Parathyroid adenoma (tissue), 2 donors: Measurements from ENCODE around the gene PLCG2.

ENCODE experiments used
- H2AFZ ChIP-seq: fragments of 300-600 bp; sonication (generic); one replicate; pipeline ENCODE4 v1.7.0; 2017; ENCODE audit warnings: antibody characterized with exemption, mild to moderate bottlenecking
- H3K27ac ChIP-seq: fragments of 300-600 bp; sonication (generic); one replicate; pipeline ENCODE4 v1.7.0; 2017
- H3K27me3 ChIP-seq: fragments of 300-600 bp; sonication (generic); one replicate; pipeline ENCODE4 v1.7.0; 2017; ENCODE audit warnings: low read length; ENCODE audit not compliant: control insufficient read depth, insufficient read depth
- H3K36me3 ChIP-seq: fragments of 300-600 bp; sonication (generic); one replicate; pipeline ENCODE4 v1.7.0; 2017; ENCODE audit warnings: low read length; ENCODE audit not compliant: control insufficient read depth, insufficient read depth
- H3K4me1 ChIP-seq: fragments of 300-600 bp; sonication (generic); one replicate; pipeline ENCODE4 v1.7.0; 2017; ENCODE audit warnings: control low read depth
- H3K4me2 ChIP-seq: fragments of 300-600 bp; sonication (generic); one replicate; pipeline ENCODE4 v1.7.0; 2017; ENCODE audit warnings: low read length
- H3K4me3 ChIP-seq: fragments of 300-600 bp; sonication (generic); one replicate; pipeline ENCODE4 v1.7.0; 2017; ENCODE audit warnings: low read depth, low read length
- H3K79me2 ChIP-seq: fragments of 300-600 bp; sonication (generic); one replicate; pipeline ENCODE4 v1.7.0; 2017; ENCODE audit warnings: control low read depth
- H3K9ac ChIP-seq: fragments of 300-600 bp; sonication (generic); one replicate; pipeline ENCODE4 v1.7.0; 2017; ENCODE audit warnings: mild to moderate bottlenecking
- H3K9me3 ChIP-seq: fragments of 300-600 bp; sonication (generic); one replicate; pipeline ENCODE4 v1.7.0; 2017; ENCODE audit warnings: low read length; ENCODE audit not compliant: control insufficient read depth
- CTCF ChIP-seq: fragments of 300-600 bp; sonication (generic); IDR thresholded peaks from one replicate; pipeline ENCODE4 v1.7.0; 2017; ENCODE audit warnings: antibody characterized with exemption, mild to moderate bottlenecking
- donor health status: primary hyperparathyroidism.

The PLCG2 gene

GRCh38 chr16:81833751-81834150 is 54.7 kb downstream of the PLCG2 start:
- Histone ChIP-seq H3K79me2 (no peaks in the 10 kb centered on the region), H2AFZ (no peak overlapping the region), H3K4me2 (no peak overlapping the region), H3K27ac (no peak overlapping the region), H3K36me3 (no peaks in the 10 kb centered on the region), H3K9me3 (no peaks in the 10 kb centered on the region), H3K4me1 (no peaks in the 10 kb centered on the region), H3K4me3 (no peak overlapping the region), H3K27me3 (no peaks in the 10 kb centered on the region), H3K9ac (no peak overlapping the region)
- no peak for TF ChIP-seq CTCF

- no peak overlapping the region for H3K4me3 ChIP-seq
- H3K36me3 ChIP-seq, result no peaks in the 10 kb centered on the region
- no peak for TF ChIP-seq CTCF
- H2AFZ ChIP-seq, result no peak overlapping the region
- no peak overlapping the region for H3K27ac ChIP-seq
- no peaks in the 10 kb centered on the region for H3K4me1 ChIP-seq
- H3K4me2 ChIP-seq, result no peak overlapping the region
- H3K79me2 ChIP-seq, result no peaks in the 10 kb centered on the region
- no peaks in the 10 kb centered on the region for H3K9me3 ChIP-seq
- H3K27me3 ChIP-seq, result no peaks in the 10 kb centered on the region
- no peak overlapping the region for H3K9ac ChIP-seq
Measured at GRCh38 chr16:81834868-81835267, 55.8 kb downstream of the PLCG2 start.

DNA sequence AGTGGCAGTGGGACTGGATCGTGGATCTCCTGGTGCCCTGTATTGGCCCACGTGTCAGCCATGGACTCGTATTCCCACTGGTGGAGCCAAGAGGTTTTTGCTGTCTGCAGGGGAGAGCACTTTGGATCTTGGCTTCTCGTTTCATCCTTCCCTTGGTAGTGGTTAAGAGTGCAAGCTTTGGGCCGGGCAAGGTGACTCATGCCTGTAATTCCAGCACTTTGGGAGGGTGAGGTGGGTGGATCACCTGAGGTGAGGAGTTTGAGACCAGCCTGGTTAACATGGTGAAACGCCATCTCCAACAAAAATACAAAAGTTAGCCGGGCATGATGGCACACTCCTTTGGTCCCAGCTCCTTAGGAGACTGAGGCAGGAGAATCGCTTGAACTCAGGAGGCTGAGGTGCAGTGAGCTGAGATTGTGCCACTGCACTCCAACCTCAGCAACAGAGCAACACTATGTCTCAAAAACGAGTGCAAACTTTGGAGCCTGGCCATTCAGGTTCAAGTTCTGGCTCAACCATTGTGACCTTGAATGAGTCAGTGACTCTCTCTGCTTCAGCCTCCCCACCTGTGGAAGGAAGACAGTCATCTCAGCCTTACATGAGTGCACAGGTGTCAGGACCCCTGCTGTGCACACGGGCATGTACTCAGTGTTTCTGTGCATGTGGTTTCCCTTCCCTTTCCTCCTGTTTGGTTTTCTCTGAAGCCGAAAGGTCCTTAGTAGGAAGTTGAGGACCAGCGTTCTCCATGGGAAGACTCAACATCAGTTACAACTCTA is 57.4 kb downstream of the PLCG2 start:
- Histone ChIP-seq H3K27me3 (no peaks in the 10 kb centered on the region), H3K9me3 (no peaks in the 10 kb centered on the region), H3K4me3 (no peak overlapping the region), H3K4me2 (no peak overlapping the region), H3K4me1 (no peaks in the 10 kb centered on the region), H2AFZ (no peak overlapping the region), H3K79me2 (no peaks in the 10 kb centered on the region), H3K36me3 (no peaks in the 10 kb centered on the region), H3K9ac (no peak overlapping the region), H3K27ac (no peak overlapping the region)
- TF ChIP-seq CTCF, result no peak

- H3K4me2 ChIP-seq, result no peak overlapping the region
- no peaks in the 10 kb centered on the region for H3K27me3 ChIP-seq
- H3K27ac ChIP-seq, result no peak overlapping the region
- H3K4me3 ChIP-seq, result no peak overlapping the region
- no peak overlapping the region for H2AFZ ChIP-seq
- no peak overlapping the region for H3K9ac ChIP-seq
- no peak for TF ChIP-seq CTCF
- H3K36me3 ChIP-seq, result no peaks in the 10 kb centered on the region
- no peaks in the 10 kb centered on the region for H3K9me3 ChIP-seq
- H3K79me2 ChIP-seq, result no peaks in the 10 kb centered on the region
- no peaks in the 10 kb centered on the region for H3K4me1 ChIP-seq
Measured at GRCh38 chr16:81837312-81837751, 58.2 kb downstream of the PLCG2 start.

DNA sequence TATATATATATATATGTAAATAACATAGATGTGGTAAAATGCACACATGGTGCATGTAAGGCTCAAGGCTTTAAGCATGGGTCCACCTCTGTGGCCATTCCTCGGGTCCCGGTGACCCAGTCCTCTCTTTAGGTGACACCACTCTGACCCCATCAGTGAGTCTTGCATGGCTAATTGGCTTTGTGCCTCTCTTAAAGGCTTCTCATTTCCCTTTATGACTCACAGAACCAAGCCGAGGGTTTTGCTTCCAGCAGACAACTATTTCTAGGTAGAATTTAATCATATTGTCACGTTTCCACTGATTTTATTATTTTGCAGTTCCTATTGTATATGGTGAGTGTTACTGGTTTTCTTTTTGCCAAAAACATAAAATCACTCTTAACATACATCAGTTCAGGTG is 59.7 kb downstream of the PLCG2 start:
- no peaks in the 10 kb centered on the region for H3K27me3 ChIP-seq
- no peak for TF ChIP-seq CTCF
- H2AFZ ChIP-seq, result no peak overlapping the region
- H3K9ac ChIP-seq, result no peak overlapping the region
- no peak overlapping the region for H3K27ac ChIP-seq
- no peaks in the 10 kb centered on the region for H3K79me2 ChIP-seq
- no peak overlapping the region for H3K4me3 ChIP-seq
- H3K9me3 ChIP-seq, result no peaks in the 10 kb centered on the region
- no peaks in the 10 kb centered on the region for H3K4me1 ChIP-seq
- no peaks in the 10 kb centered on the region for H3K36me3 ChIP-seq
- no peak overlapping the region for H3K4me2 ChIP-seq
